GM12874 (cell line): ENCODE results near the gene CPLX4.

Experiments
- CTCF ChIP-seq: IDR thresholded peaks from 2 replicates; pipeline ENCODE4 v1.5.1; 2011; ENCODE audit warnings: low read depth, mild to moderate bottlenecking, control low read depth, low read length, moderate library complexity; ENCODE audit not compliant: insufficient read depth

CPLX4 gene

GRCh38 chr18:59275406-59275949 is 43.0 kb downstream of the CPLX4 start:
- TF ChIP-seq CTCF, result no peak

- no peak for TF ChIP-seq CTCF
Measured at GRCh38 chr18:59274533-59274928, 43.9 kb downstream of the CPLX4 start.

- TF ChIP-seq CTCF, result no peak
Measured at GRCh38 chr18:59273759-59274532, 44.5 kb downstream of the CPLX4 start.

- TF ChIP-seq CTCF, result 0 out of 2 replicates have a peak, but pooled peaks have one; percentile 7
Measured at GRCh38 chr18:59272891-59273758, 45.3 kb downstream of the CPLX4 start, which contains the start of gene RAX. TSS of gene RAX (minus strand) at chr18:59273454. CDS start at chr18:59273206, 248 bp downstream.

- TF ChIP-seq CTCF, result no peak
Measured at GRCh38 chr18:59272221-59272888, 46.1 kb downstream of the CPLX4 start.

GRCh38 chr18:59271606-59272220 is 46.7 kb downstream of the CPLX4 start:
- no peak for TF ChIP-seq CTCF
